Aorta (tissue), 5 donors: ENCODE measurements around the gene KIF26B. TPM values are rescaled to one million over a fixed set of nuclear protein-coding genes. Genes with fewer than 3 reads are reported as not detected.

ENCODE experiments used
- ATAC-seq: fragments of 200-7000 bp; cut with Tn5 transposase; one replicate; pipeline ENCODE4 v1.9.1; 2022; ENCODE audit warnings: moderate library complexity; ENCODE audit not compliant: low FRiP score
- DNase-seq, 2 donors: peaks; one replicate each; pipeline ENCODE4 v3.0.0-alpha.2; 2020
- H3K27ac ChIP-seq, 2 donors: one replicate each; pipeline ENCODE4 v1.5.1; 2013; ENCODE audit warnings: low read length in 2 of 2, mild to moderate bottlenecking in 2 of 2, moderate library complexity in 2 of 2, control low read depth in 1 of 2, inconsistent platforms in 1 of 2, low read depth in 1 of 2
- H3K27me3 ChIP-seq, 2 donors: one replicate each; pipeline ENCODE4 v1.6.1; 2013; ENCODE audit warnings: control low read depth in 1 of 2, low read length in 1 of 2, mild to moderate bottlenecking in 1 of 2, moderate library complexity in 1 of 2; ENCODE audit not compliant: insufficient read depth in 2 of 2, control insufficient read depth in 1 of 2
- H3K36me3 ChIP-seq, 2 donors: one replicate each; pipeline ENCODE4 v1.6.1; 2013; ENCODE audit warnings: control low read depth in 1 of 2, low read length in 1 of 2, mild to moderate bottlenecking in 1 of 2; ENCODE audit not compliant: insufficient read depth in 2 of 2, control insufficient read depth in 1 of 2
- H3K4me1 ChIP-seq, 2 donors: one replicate each; pipeline ENCODE4 v1.6.1; 2013; ENCODE audit warnings: low read length in 2 of 2, control low read depth in 1 of 2, mild to moderate bottlenecking in 1 of 2, moderate library complexity in 1 of 2; ENCODE audit not compliant: insufficient read depth in 2 of 2, control insufficient read depth in 1 of 2
- H3K4me3 ChIP-seq, 2 donors: one replicate each; pipeline ENCODE4 v1.5.1; 2013; ENCODE audit warnings: low read length in 2 of 2, control low read depth in 1 of 2, mild to moderate bottlenecking in 1 of 2
- H3K9me3 ChIP-seq: one replicate; pipeline ENCODE4 v1.6.1; 2013; ENCODE audit warnings: mild to moderate bottlenecking, low read length; ENCODE audit not compliant: control insufficient read depth
- WGBS, 2 donors: extraction: QIAGEN DNeasy Blood & Tissue Kit; methylation state at CpG; one replicate each; pipeline ENCODE4 v1.1.7; 2013; 5-methylcytosine and 5-hydroxymethylcytosine counted together
- intact Hi-C, 2 donors: fragments of 100-400 bp; cut with DNase I; formaldehyde crosslinking; loops; one replicate each; pipeline versions ENCODE4 v1.14.2 to v1.15.0; 2022
- polyA plus RNA-seq, 2 donors: library from polyadenylated mRNA; stranded (reverse); fragments of 200-250 nt; gene quantifications; one replicate each; pipeline ENCODE4 v1.2.3, GENCODE V29; 2013
- total RNA-seq, 2 donors: library from RNA; stranded (reverse); fragmentation: NEBNext Ultra II Directional; extraction: Animal tissue kit (Norgen Biotek cat#: 25700); gene quantifications; one replicate each; pipeline ENCODE4 v1.2.1, GENCODE V29; 2021
- donor health status: healthy with polysubstance abuse.
- donor health status: Bipolar disorder and iron deficiency.
- donor health status: DM: no; HTN: no; CAD: no.
- donor health status: DM: no; HTN: no; CAD: no.
- donor health status: DM: yes; HTN: yes; CAD: no.

KIF26B gene
- total and polyA plus RNA-seq, 4 donors: under 0.01 to 0.58 (median 0.30) TPM

DNA sequence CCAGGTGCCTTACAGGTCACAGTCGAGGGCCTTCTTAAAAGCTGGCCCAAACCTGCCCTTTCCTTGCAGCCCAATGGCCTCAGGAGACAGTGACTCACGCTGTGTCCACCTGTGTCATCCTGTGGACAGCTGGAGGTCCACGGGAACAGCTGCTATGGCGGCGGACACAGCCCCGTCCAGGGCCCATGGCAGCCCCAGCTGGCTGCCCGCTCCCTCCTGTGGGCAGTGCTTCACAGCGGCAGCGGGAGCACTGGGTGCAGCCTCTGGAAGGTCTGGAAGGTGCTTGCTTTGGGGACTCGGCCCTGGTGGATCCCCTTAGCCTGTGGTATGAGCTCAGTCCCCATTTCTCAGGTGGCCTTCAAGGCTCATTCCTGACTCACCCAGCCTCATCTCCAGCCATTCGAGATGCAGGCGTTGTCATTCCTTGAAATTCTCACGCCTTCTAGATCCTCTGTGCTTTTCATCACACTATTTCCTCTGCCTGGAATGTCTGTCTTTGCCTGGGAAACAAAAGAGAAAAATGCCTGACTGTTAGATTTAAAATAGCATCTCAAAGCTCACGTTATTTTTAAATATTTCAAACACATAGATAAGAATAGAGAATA lies 86.8 kb downstream of the KIF26B start:
- no peak for ATAC-seq
- Histone ChIP-seq H3K4me1 (no peaks in the 10 kb centered on the region), H3K4me3 (no peak overlapping the region), H3K36me3 (no peaks in the 10 kb centered on the region), H3K27me3 (no peaks in the 10 kb centered on the region), H3K9me3 (peaks cover 5% of the 10 kb centered on the region), H3K27ac (no peak overlapping the region)
- DNase-seq: no peak
- WGBS, 2 donors: 71 to 77% methylated on average over 14 of the region's 14 CpGs
- intact Hi-C loops: no loop called here

DNA sequence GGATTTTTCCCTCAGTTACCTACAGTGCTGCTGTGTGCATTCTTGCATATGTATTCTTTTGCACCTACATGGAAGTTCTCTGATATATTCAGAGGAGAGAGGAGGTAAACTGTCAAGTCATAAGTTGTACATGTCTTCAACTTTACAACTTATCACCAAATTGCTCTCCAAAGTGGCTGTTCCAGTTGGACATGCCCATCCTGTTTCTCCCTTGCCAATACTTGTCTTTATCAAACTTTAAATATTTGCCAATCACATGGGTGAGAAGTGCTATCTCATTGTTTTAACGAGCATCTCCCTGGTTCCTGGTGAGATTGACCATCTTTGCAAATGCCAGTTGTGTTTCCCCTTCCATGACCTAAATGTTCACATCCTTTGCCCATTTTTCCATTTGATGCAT lies 88.2 kb downstream of the KIF26B start:
- WGBS, 2 donors: 70 to 84% methylated on average over 1 of the region's 1 CpG
- Histone ChIP-seq H3K9me3 (peaks cover 1% of the 10 kb centered on the region), H3K4me3 (no peak overlapping the region), H3K36me3 (no peaks in the 10 kb centered on the region), H3K27ac (no peak overlapping the region), H3K27me3 (no peaks in the 10 kb centered on the region), H3K4me1 (no peaks in the 10 kb centered on the region)
- DNase-seq (no peak), ATAC-seq (no peak)
- intact Hi-C loops: no loop called here

DNA sequence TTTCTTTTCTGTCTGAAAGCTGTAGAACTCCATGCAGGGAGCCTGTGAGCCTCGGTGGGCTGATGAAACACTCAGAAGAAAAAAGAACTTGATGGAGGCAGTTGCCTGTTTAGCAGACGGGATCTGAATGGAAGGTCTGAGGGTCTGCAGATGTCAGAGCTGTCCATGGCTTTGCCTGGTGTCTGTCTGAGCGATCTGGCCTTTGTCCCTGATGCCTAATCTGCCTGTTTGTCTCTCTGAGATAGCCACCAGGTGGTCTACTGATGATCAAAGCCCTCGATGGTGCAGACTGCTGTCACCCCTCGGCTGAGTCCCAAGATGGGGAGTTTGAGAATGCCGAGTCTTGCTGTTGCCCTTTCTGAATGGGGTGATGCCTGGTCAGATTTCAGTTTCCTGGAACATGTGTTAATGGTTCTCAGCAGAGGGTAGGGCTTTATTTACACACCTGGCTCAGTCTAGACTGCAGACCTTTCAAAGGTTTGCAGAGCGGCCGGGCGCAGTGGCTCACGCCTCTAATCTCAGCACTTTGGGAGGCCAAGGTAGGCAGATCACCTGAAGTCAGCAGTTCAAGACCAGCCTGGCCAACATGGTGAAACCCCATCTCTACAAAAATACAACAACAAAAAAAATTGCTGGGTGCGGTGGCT lies 90.4 kb downstream of the KIF26B start:
- H3K9me3 ChIP-seq: no peaks in the 10 kb centered on the region
- H3K4me1 ChIP-seq: no peaks in the 10 kb centered on the region
- DNase-seq (no peak), ATAC-seq (no peak)
- intact Hi-C loops: no loop called here
- no peaks in the 10 kb centered on the region for H3K27me3 ChIP-seq
- H3K36me3 ChIP-seq: no peaks in the 10 kb centered on the region
- H3K27ac ChIP-seq: no peak overlapping the region
- H3K4me3 ChIP-seq: no peak overlapping the region
- 54 to 63% methylated on average over 11 of the region's 11 CpGs for WGBS, 2 donors

DNA sequence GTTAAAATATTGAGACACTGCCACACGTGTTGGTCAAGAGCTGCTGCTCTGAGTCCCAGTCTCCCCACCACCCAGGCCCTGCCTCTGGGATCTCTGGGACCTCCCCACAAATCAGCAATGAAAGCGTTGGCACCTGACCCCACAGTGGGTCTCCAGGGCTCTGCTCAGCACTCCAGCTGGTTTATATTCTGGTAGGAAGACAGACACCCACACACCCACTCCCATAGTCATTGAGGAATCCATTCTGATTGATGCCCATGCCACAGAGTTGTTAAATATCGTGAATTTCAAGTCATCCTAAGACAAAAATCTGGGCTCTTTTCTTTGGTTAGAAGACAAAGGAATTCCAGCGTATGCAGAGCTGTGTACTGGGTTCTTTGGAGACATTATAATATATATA lies 91.6 kb downstream of the KIF26B start:
- H3K9me3 ChIP-seq: no peaks in the 10 kb centered on the region
- no peaks in the 10 kb centered on the region for H3K36me3 ChIP-seq
- no peaks in the 10 kb centered on the region for H3K27me3 ChIP-seq
- 28 to 44% methylated on average over 4 of the region's 4 CpGs for WGBS, 2 donors
- ATAC-seq (no peak), DNase-seq (no peak)
- no peak overlapping the region for H3K4me3 ChIP-seq
- H3K27ac ChIP-seq: no peak overlapping the region
- no peaks in the 10 kb centered on the region for H3K4me1 ChIP-seq
- intact Hi-C loops: no loop called here

DNA sequence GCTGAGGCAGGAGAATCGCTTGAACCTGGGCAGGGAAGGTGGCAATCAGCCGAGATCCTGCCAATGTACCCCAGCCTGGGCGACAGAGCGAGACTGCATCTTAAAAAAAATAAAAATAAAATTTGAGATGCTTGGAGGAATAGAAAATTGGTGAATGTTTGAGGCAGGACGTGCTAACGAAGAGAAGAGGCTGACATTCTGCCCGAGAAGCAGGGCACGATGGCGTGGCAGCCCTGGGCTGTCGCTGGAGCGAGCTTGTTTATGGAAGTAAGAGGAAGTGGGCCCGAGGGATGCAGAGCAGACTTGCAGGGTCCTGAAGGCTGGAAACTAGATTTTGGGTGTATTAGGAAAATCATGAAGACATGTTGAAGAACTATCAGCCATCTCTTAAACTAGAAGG lies 92.6 kb downstream of the KIF26B start:
- Histone ChIP-seq H3K27ac (no peak overlapping the region), H3K9me3 (no peaks in the 10 kb centered on the region), H3K4me3 (no peak overlapping the region), H3K36me3 (no peaks in the 10 kb centered on the region), H3K4me1 (no peaks in the 10 kb centered on the region), H3K27me3 (no peaks in the 10 kb centered on the region)
- DNase-seq: no peak
- intact Hi-C loops: no loop called here
- ATAC-seq: no peak
- WGBS, 2 donors: 64 to 75% methylated on average over 12 of the region's 12 CpGs

DNA sequence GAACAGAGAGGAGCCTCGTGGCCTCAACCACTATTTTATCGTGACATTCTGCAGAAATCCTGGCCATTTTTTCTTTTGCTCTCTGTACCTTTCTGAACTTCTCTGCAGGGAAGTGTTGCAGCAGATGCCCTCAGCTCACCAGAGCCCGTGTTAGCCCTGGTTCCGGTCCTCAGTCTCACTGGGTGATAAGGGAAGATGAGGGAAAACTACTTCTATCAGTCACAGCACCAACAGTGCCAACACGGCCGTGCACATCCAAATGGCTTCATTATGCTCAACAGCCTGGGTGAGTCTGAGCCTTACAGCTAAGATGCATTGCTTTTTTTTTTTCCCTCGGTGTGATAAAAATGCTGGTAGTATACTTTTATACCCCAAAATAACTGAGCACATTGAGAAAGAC lies 93.0 kb downstream of the KIF26B start:
- DNase-seq (no peak), ATAC-seq (no peak)
- Histone ChIP-seq H3K36me3 (no peaks in the 10 kb centered on the region), H3K4me1 (no peaks in the 10 kb centered on the region), H3K27ac (no peak overlapping the region), H3K4me3 (no peak overlapping the region), H3K9me3 (no peaks in the 10 kb centered on the region), H3K27me3 (no peaks in the 10 kb centered on the region)
- WGBS, 2 donors: 31 to 47% methylated on average over 7 of the region's 7 CpGs
- intact Hi-C loops: no loop called here

DNA sequence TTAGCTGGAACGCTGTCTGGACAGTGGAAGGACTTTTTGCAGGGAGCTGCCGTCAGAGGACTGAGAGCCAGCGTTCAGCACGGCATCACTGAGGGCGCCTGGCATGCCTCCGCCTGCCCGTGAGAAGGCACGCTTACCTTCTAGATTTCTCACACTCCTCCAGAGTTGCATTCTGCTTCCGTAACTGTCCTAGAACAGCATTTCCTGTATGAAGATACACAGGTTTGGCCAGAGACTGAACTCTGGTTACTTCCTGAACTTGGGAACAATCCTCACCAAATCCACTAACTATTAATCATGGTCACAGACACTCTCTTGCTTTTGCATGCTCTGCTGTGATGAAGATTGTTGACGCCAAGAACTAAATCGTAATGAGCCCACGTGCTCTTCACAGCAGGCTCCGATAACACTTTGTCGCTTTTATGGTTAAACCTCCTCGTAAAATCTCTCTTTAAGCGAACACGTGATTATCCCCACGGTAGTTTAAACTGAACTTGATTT lies 93.5 kb downstream of the KIF26B start:
- DNase-seq (no peak), ATAC-seq (peak; percentile 41)
- H3K4me3 ChIP-seq: peak overlapping the region in 1 of 2 donors; percentile 8
- H3K27me3 ChIP-seq: no peaks in the 10 kb centered on the region
- intact Hi-C loops: no loop called here
- no peaks in the 10 kb centered on the region for H3K4me1 ChIP-seq
- no peaks in the 10 kb centered on the region for H3K9me3 ChIP-seq
- H3K27ac ChIP-seq: no peak overlapping the region
- H3K36me3 ChIP-seq: no peaks in the 10 kb centered on the region
- 57 to 69% methylated on average over 18 of the region's 18 CpGs for WGBS, 2 donors

DNA sequence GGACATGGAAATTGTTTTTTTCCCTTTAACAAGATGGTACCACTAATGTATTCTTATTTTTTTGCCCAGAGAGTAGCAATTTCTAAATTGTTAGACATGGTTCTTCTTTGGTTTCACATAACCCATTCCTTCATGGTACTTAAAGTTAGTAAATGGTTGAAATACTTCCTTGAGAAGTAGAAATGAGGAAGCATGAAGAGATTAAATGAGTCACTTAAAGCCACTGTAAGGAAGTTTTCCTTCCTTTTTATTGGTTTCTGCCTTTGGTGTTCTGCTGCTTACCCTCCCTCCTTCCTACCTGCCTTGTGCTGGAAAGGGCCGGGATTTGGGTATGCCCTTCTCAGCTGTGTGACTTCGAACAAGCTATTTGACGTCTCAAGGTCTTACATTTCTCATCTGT lies 101.0 kb downstream of the KIF26B start:
- Histone ChIP-seq H3K27me3 (no peaks in the 10 kb centered on the region), H3K4me3 (no peak overlapping the region), H3K27ac (no peak overlapping the region), H3K36me3 (no peaks in the 10 kb centered on the region), H3K4me1 (no peaks in the 10 kb centered on the region), H3K9me3 (no peaks in the 10 kb centered on the region)
- WGBS, 2 donors: 85 to 90% methylated on average over 3 of the region's 3 CpGs
- intact Hi-C loops: no loop called here
- ATAC-seq: no peak
- no peak for DNase-seq

DNA sequence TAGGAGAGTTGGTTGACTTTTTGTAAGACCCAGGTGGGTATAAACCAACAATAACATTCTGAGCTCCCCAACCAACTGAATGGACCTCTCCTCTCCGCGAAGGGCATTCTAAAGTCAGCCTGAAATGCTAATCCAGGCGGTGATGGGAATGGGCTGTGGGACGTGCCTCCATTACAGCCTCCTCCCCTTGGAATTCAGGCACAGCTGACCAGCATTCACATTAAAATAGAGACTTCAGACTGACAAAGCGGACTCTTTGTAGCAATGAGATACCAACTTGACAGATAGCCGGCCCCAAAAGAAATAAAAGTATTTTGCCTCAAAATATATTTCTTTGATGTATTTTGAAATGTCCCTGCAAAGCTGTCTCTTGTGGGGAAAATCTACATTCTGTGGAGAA lies 101.7 kb downstream of the KIF26B start:
- ATAC-seq: no peak
- Histone ChIP-seq H3K4me3 (no peak overlapping the region), H3K36me3 (no peaks in the 10 kb centered on the region), H3K9me3 (no peaks in the 10 kb centered on the region), H3K4me1 (no peaks in the 10 kb centered on the region), H3K27me3 (no peaks in the 10 kb centered on the region), H3K27ac (no peak overlapping the region)
- 24 to 44% methylated on average over 6 of the region's 6 CpGs for WGBS, 2 donors
- no peak for DNase-seq
- intact Hi-C loops: no loop called here
